Left hindlimb (tissue), 1 donor: ENCODE data around the gene NHP2.
"Not testable (repeated sequence)": the region's sequence is repeated elsewhere in the genome, so short reads cannot be mapped to it uniquely, and the experiment has no call there.

Experiments used
- DNase-seq: peaks from one replicate; pipeline ENCODE4 v3.0.0-alpha.2; 2018

Gene NHP2

DNA sequence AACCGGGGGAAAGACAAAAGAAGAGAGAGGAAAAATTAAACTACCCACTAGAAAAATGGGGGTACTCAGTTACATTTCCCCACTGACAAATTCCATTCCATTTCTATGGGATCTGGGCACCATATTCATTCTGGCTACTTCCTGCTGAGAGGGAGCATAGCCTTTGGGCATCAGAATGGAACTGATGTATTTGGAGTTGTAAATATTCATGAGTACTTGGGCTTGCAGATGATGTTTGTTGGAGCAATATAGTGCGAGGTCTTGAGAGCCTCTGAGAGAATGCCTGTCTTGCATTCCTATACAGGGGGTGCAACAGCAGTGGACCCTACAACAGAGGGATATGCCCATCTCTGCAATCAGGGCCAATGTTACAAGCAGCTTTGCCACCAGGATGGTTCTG lies 16.8 kb upstream of the NHP2 start:
- no peak for DNase-seq

DNA sequence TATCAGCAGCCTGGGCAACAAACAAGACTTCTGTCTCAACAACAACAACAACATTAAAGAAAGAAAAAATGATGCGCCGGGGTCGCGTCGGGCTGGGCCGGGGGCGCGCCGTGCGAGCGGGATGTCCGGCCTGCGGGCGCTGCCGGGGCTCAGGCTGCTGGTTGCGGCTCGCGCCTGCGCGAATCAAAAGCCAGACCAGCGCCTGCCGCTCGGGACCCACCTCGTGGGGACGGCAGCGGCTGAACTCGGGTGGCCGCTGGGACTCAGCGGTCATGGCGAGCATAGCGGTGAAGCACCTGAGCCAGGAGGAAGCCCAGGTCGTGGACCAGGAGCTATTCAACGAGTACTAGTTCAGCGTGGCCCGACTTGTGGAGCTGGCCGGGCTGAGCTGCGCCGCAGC lies 11.9 kb upstream of the NHP2 start:
- DNase-seq: no peak

DNA sequence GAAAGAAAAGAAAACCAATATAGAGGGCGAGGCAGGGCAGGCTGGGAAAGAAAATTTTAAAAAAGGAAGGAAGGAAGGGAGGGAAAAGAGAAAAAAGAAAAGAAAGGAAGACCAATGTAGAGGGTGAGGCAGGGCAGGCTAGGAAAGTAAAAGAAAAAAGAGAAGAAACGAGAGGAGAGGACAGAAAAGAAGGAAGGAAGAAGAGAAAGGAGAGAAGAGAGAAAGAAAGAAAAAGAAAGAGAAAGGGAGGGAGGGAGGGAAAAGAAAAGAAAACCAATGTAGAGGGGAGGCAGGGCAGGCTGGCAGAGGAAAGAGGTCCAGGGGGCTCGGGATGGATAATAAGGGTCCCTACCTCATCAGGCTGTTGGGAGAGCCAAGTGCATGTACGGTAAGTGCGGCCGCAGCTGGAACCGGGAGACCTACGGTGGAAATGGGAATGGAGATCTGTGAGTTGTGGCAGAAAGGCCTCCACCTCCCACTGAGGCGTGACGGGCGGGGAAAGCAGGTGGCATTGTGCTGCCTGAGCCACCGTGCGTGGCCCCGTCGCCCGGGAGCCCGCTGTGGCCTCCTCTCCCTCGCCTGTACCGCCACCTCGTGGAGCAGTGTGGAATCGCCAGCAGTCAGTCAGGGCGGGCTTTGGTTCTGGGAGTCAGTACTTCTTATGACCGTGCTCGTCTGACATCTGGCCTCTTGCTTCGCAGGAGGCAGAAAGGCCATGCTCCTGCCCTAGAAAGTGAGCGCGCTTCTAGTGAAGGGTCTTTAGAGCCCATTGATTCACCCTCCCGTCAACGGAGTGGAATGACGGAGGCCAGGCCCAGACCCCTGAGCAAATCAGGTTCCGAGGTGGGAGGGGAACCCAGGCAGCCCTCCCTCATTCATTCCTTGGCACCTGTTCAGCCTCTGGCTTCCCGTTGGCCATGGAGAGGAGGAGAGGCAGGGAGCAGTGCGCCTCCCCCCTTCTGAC lies 10.4 kb upstream of the NHP2 start:
- peak; percentile 77 for DNase-seq

DNA sequence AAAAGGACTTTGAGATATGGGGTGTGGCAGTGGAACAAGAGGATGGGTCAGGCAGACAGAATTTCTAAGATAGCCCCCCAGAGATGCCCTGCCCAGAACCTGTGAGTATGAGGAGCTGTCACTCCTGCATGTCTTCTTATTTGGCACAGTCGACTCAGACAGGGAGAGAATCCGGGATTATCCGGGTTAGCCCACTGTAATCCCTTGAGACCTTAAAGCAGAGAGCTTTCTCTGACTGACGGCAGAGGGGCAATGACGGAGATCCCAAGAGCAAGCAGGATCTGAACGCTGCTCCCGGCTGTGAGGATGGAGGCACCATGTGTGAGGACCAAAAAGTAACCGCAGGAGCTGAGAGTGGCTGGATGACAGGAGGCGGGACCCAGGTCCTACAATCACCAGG lies 8.8 kb upstream of the NHP2 start:
- DNase-seq: no peak

DNA sequence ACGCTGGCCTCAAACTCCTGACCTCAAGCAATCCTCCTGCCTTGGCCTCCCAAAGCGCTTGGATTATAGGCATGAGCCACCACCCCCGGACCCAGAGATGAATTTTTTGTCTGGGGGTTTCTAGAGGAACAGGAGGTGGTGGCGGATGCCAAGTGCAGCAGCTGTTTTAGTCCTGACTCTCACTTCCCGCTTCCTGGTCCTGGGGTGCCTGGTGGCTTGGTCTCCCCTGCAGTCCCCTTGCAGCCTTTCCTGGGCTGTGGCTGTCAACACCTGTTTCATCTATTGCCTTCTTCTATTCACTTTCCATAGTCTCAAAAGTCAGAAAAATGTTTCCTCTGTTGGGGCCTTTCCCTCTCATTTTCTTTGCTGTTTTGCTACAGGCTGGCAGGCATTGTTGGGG lies 6.5 kb upstream of the NHP2 start:
- no peak for DNase-seq

DNA sequence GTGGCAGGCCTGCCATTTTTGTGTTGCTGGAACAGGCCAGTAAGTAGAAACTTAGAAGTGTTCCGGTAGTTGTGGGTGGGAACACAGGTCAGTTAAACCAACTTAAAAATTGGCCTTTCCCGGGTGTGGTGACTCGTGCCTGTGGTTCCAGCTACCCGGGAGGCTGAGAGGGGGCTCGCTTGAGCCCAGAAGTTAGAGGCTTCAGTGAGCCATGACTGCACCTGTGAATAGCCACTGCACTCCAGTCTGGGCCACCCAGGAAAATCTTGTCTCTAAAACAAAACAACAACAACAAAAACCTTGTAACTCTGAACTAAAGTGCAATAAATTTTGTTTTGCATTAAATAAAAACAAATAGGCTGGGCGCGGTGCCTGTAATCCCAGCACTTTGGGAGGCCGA lies 1.4 kb upstream of the NHP2 start:
- no peak for DNase-seq

DNA sequence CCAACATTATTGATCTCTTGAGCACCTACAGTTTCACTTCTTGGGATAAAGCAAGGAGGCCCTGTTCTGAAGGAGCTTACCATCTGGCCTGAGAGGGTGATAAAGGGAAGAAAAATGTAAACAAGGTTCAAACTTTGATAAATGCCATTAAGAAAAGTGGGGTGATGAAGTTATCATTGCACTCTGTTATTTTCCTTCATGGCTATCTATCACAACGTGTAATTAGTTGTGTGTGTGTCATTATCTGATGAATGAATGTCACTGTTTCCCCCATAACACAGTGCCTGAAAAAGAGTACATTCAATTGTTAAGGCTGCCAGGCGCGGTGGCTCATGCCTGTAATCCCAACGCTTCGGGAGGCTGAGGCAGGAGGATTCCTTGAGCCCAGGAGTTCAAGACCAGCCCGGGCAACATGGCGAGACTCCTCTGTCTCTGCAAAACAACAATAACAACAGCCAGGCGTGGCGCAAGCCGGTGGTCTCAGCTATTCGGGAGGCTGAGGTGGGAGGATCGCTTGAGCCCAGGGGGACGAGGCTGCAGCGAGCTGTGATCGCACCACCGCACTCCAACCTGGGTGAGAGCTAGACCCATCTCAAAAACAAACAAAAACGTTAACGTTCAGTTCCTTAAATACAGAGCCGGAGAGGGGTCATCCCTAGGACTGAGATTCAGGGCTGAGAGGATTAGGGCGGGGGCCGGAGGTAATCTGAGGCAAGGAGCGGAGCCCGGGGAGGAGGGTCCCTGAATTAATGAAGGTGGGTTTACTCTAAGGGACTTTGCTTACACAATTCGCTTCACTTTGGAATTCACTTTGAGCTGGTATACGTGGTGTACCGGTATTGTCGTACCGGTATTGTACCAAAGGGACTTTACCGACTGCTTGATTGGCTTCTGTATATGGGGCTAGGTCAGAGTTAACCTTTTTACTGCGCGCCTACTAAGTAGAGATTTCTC lies 917 bp downstream of the NHP2 start:
- no peak for DNase-seq

DNA sequence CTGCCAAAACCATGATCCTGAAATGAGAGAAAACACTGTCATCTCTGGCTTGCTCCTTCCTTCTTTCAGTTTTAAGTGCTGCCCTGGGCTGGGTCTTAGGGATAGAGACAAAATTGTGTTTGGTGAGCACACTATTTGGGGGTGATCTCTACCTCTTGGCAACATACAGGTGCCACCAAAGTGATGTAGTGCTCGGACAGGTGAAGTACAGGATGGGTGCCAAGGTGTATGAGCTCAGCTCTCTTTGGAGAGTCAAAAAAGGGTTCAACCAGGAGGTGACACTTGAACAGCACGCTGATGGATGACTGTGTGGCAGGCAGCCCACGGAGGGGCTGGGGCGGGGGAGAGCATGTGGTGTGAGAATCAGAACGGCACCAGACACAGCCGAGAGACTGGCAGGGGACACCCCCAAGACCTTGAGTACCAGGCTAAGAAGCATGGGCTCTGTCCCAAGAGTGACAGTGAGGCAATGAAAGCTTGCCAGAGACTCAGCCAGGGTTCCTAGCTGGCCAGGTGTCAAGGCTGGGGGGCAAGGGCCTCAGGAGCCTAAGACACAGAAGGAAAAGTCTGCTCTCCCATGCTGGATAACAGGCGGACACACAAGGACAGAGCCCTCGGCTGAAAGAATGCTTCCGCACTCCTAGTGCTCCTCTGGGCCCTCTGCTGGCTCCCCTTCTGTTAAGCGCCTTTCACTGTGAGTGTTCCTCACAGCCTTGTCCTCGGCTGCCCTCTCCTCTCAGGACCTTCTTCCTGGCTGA lies 2.5 kb downstream of the NHP2 start:
- DNase-seq: no peak

DNA sequence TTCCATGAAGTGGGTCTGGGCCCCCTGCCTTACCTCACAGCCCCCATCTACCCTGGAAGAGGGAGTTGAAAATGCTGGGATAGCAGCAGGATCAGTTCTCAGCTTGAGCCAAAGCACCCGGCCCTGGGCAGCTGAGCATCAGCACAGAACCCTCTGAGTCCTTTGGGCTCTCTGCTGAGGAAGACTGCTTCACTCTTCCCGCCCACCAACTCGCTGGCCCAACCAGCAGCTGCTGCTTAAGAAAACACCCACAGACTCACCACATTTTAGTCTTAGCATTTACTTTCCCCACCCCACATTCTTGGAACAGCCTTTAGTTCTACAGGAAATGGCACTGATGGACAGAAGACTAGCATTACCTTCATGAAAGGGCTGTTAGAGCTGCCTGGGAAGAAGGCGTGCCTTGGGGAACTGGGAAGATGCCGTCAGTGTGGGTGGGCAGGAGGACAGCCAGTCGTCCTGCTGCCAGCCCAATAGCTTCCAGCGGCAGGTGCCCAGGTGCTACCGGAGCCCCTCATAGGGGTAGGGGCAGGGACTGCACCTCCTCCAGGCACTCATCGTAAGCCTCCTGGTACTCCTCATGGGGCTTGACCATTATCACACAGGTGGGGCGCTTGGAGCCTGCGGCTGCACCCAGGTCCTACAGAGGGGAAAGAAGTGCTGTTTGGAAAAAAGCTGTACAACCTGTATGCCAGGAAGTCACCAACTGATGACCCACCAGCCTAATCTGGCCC lies 4.3 kb downstream of the NHP2 start:
- DNase-seq: no peak

DNA sequence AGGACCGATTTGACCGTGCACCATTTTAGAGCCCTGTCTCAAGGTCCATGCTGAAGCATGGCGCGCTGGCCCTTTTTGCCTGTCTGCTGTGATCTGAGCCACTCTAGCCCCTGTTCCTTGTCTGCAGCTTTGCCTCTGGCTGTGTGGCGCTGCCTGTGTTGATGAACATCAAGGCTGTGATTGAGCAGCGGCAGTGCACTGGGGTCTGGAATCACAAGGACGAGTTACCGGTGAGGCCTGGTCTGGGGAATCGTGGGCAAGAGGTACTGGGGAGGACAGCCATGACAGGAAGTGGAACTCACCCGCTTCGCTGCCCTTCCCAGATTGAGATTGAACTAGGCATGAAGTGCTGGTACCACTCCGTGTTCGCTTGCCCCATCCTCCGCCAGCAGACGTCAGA lies 6.3 kb downstream of the NHP2 start:
- DNase-seq: no peak

DNA sequence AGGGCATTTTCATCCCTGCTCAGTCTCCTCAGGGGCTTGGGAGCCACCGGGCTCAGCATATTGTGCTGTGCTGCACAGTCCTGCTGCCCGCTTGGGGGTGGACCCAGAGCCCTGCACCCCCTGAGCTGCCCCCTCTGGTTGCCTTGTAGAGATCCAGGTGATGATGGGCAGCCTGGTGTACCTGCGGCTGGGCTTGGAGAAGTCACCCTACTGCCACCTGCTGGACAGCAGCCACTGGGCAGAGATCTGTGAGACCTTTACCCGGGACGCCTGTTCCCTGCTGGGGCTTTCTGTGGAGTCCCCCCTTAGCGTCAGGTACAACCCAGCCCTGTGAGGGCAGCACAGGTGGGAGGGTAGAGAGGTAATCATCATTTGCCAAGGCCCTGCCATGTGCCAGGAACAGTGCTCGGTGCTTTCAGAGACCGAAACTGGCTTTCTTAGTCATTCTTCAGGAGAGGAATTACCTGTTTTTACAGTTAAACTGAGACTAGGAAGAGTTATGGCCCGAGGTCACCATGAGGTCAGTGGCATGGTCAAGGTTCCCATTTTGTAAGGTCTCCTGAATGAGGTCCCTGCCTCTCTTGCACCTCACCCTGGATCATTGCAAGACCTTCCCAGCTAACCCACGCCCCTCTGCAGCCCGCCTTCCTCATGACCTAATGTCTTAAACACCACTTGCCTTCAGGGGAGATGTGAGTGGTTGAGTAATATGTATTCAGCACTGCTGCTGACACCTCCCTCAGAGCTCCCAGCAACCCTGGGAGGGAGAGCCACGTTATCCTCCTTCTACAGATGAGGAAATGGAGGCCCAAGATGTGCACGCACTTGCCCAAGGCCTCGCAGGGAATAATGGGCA lies 7.5 kb downstream of the NHP2 start:
- DNase-seq: no peak

DNA sequence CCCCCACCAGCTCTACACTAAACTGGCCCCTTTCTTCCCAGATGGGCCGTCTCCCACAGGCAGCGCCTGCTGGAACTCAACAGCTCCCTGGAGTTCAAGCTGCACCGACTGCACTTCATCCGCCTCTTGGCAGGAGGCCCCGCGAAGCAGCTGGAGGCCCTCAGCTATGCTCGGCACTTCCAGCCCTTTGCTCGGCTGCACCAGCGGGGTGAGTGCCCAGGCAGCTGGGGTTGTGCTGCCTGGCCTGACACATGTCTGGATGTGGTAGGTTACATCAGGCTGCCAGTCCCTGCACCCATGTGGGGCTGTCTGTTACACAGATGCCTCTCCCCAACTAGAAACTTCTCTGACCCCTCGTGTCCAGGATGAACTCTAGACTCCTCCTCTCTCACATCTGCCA lies 9.8 kb downstream of the NHP2 start:
- peak; percentile 82 for DNase-seq

DNA sequence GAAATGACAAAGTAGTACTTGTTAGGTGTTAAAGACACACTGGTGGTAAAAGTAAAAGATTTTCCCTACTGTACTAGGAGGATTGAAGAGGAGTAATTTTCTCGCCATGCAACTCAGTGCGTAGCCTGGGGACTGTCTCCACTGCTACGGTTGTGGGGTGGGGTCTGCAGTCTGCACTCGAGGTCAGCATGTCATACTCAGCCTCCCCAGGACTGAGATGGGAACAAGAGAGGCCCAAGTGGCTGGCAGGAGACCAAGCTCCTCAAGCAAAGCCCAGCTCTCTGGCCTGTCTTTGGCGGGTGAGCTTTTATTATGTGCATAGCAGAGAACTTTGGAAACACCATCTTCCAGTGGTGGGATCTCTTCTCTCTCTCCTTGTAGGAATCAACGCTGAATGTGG lies 10.4 kb downstream of the NHP2 start:
- DNase-seq: no peak

DNA sequence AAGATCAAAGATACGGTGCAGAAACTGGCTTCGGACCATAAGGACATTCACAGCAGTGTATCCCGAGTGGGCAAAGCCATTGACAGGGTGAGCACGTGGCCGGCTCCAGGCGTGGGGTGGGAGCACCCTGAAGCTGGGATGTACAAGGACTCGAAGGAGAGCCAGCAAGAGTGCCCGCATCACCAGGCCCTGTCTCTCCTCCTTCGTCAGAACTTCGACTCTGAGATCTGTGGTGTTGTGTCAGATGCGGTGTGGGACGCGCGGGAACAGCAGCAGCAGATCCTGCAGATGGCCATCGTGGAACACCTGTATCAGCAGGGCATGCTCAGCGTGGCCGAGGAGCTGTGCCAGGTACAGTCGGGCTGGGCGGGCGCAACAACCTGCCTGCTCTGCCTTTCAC lies 11.0 kb downstream of the NHP2 start:
- DNase-seq: no peak

DNA sequence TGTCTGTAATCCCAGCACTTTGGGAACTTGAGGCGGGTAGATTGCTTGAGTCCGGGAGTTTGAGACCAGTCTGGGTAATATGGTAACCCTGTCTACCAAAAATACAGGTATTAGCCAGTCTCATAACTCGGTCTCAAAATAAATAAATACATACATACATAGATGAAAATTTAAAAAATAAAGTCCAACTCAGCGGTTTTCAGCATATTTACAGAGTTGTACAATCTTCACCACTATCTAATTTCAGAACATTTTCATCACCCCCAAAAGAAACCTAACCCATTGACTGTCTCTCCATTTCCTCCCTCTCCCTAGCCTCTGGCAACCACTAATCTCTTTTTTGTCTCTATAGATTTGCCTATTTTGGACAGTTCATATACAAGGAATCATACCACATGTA lies 12.1 kb downstream of the NHP2 start:
- no peak for DNase-seq

DNA sequence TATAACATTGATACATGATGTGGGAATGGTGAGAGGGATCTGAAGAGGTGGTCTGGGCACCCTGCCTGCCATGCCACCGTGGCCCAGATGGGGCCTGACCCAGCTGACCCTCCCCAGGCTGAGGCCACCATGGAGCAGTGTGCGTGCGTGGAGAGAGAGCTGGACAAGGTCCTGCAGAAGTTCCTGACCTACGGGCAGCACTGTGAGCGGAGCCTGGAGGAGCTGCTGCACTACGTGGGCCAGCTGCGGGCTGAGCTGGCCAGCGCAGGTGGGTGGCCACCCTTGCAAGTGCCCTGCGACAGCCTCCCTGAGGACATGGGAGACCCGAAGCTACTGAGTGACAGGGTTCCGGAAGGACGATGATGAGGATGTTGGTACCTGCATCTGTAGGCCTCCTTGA lies 15.7 kb downstream of the NHP2 start:
- no peak for DNase-seq

DNA sequence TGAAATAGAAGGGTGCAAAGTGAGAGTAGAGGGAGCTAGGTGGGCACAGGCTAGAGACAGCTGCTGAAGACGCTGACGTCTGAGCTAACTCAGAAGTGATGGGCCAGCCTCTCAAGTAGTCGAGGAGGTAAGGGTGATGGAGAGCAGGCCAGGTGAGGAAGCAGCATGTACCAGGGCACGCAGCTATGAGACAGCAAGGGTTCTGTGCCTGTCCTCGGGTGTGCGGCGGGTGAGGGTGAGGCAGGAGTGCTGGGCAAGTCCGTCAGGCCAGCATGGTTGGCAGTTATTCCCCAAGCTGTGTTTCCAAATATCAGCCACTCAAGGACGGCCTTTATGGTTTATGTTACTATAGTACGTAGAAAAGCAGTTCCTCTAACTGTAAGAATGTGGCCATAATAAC lies 16.7 kb downstream of the NHP2 start:
- no peak for DNase-seq

DNA sequence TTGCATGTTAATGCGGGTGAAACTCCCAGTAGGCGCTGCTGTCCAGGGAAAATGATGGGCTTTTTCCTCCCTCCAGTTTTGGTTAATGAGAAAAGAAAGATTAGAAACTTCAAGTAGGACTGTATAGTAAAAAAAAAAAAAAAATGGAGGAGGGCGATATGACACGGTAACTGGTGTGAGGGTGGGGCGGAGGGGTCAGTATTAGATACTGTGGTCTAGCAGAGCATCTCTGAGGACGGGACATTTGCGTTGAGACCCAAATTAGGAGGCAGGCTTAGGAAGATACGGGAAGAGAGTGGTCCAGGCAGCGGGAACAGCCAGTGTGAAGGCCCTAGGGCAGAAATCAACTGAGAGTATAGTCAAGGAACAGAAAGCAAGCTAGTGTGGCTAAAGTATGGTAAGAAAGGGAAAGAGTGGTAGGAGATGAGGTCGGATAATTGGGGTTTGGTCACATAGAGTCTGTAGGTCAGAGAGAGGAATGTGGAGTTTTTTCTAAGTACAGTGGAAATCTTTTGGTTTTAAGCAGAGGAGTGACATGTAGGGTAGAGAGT lies 22.2 kb downstream of the NHP2 start:
- DNase-seq: no peak

DNA sequence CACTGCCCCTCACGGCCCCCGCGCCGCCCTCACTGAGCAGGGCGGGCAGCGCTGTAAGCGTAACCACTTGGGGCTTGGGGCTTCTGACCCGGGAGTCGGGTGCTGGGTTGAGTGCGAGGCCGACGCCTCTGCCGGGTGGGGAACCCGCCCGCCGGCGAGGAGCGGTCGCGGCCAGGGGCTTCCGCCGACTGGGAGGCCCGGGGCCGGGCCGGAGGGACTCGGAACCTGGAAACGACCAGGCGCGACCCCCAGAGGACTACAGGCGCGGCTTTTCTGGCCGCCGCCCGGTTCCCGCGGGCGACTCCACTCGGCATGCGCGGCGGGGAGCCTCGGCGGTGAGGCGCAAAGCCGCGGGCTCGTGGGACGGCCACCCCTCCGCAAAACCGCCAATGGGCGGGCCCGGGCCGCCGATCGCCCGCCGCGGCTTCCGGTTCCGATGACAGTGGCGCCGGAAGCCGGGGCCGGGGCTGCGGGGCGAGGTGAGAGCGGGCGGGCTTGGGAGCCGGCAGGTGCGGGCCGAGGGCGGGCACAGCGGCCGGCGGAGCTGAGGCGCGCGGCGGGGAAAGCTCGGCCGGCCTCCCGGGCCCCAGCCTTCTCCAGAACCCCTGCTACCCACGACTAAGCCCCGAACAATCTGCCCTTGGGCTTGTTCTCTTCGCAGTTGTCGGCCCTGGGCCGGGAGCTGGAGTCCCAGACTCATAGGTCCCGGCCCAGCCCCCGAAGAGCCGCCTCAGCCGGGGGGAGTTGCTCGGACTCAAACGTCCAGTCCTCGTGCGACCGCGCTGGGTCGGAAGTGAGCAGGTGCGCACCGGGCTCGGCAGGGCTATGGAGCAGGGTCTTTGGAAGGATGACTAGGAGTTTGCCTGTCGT lies 22.9 kb downstream of the NHP2 start, which contains the start of gene RMND5B:
Gene RMND5B (plus strand): TSS at position 439 of the 870 bp plus-strand sequence. CDS start 7,106 bp downstream, outside the sequence.
- peak; percentile 84 for DNase-seq

DNA sequence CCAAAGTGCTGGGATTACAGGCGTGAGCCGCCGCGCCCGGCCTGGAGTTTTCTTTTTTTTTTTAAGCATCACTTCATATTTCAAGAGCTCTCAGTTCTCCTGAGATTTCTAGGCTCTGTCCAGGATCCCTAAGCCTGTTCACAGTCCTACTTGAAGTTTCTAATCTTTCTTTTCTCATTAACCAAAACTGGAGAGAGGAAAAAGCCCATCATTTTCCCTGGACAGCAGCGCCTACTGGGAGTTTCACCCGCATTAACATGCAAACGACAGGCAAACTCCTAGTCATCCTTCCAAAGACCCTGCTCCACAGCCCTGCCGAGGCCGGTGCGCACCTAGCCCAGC lies 23.5 kb downstream of the NHP2 start:
- DNase-seq: not testable (repeated sequence)
